ENCODE results near the gene FES.

Gene FES

GRCh38 chr15:90877996-90878395, 6.3 kb upstream of the FES start:
- DNase-seq, result no peak

GRCh38 chr15:90878660-90879059, 5.6 kb upstream of the FES start:
- DNase-seq, result no peak

GRCh38 chr15:90879730-90880366, 4.5 kb upstream of the FES start:
- no peak for DNase-seq

- DNase-seq, result no peak
Observed at GRCh38 chr15:90880381-90881145, 3.7 kb upstream of the FES start.

- DNase-seq, result no peak
Observed at GRCh38 chr15:90881181-90881977, 2.9 kb upstream of the FES start.

- no peak for DNase-seq
Observed at GRCh38 chr15:90881978-90882721, 2.2 kb upstream of the FES start.

GRCh38 chr15:90882781-90883525, 1.4 kb upstream of the FES start:
- no peak for DNase-seq

GRCh38 chr15:90883526-90883975, 753 bp upstream of the FES start:
- DNase-seq, result no peak

GRCh38 chr15:90884719-90885431, 571 bp downstream of the FES start:
- DNase-seq, result no peak

GRCh38 chr15:90885432-90886290, 1.4 kb downstream of the FES start:
- no peak for DNase-seq

- no peak for DNase-seq
Observed at GRCh38 chr15:90886291-90886614, 1.9 kb downstream of the FES start.

GRCh38 chr15:90887037-90887481, 2.8 kb downstream of the FES start:
- no peak for DNase-seq

- no peak for DNase-seq
Observed at GRCh38 chr15:90889313-90889730, 5.0 kb downstream of the FES start.

- no peak for DNase-seq
Observed at GRCh38 chr15:90889736-90890456, 5.6 kb downstream of the FES start.

GRCh38 chr15:90890839-90891238, 6.5 kb downstream of the FES start:
- DNase-seq, result no peak

GRCh38 chr15:90891346-90891949, 7.1 kb downstream of the FES start:
- DNase-seq, result no peak

- no peak for DNase-seq
Observed at GRCh38 chr15:90892023-90892422, 7.7 kb downstream of the FES start.

- no peak for DNase-seq
Observed at GRCh38 chr15:90892498-90893174, 8.3 kb downstream of the FES start.
